Islet of Langerhans (tissue), 1 donor: ENCODE results near the gene KDM4D.
"Not testable (repeated sequence)": the region's sequence is repeated elsewhere in the genome, so short reads cannot be mapped to it uniquely, and the experiment has no call there.

ENCODE experiments used
- FAIRE-seq: peaks from one replicate; lab custom pipeline; 2011; peaks lifted over from hg19 to GRCh38; lab: Jason Lieb, UNC

KDM4D gene

DNA sequence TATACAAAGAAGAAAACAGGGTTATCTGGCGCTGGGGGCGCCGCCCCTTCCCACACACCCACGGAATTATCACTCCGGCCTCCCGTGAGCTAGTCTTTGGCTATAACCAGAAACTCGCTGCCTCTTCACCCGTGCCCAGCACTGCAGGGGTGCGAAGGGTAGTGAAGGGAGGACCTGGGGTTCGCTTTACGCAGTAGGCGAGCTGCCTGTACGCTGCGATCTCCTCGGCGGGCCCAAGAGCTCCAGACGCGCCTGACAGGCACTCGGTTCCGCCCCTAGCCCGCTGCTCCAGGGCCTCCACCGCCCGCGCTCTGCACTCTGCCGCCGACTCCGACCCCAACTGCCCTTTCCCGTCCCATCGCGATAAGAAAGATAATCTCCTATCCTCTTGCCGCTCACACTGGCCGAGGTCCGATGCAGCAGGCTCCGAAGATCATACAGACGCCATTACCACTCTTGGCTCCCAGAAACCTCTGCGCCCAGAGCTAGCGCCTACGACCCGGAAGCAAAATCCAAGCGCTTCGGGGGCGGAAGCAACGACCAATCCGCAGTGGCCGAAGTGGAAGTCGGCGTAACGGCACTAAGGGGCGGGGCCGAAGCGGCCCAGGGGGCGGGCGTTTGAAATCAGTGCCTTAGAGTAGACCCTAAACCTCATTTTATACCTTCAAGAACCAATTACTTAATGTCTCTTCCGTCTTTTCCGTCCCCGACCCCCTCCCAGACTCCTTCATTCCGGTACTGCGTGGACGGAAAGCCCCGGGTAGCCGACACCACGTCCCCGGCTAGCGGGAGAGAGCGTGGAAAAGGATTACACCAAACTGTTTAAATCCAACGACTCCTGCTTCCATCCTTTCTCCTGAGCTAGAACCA is at the start of gene KDM4D, which contains the start of gene CWC15:
Gene KDM4D, plus strand, starts transcription at position 611 of the 870 bp plus-strand sequence. CDS start 23,664 bp downstream, outside the sequence.
Gene CWC15, minus strand, starts transcription at position 458 of the 870 bp plus-strand sequence. CDS start 1,371 bp downstream, outside the sequence.
- peak; percentile 95 for FAIRE-seq

DNA sequence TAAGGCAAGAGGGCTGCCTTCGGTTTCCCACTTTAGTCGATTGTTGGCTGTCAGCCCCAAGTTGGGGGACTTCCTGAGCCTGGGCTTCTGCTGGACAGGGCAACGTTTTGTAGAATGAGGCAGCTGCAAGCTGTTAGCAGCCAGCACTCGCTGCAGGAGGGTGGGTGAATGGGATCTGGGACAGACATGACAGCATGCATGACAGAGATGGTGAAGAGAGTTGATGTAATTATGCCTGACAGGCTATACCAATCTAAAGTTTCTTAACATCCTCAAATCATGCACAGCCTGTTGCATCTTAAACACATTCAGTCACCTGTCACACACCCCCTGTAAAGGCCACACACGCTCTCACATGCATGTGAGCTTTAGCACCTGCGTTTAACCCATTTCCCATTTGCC is 49.3 kb upstream of the KDM4D start:
- FAIRE-seq, result no peak

DNA sequence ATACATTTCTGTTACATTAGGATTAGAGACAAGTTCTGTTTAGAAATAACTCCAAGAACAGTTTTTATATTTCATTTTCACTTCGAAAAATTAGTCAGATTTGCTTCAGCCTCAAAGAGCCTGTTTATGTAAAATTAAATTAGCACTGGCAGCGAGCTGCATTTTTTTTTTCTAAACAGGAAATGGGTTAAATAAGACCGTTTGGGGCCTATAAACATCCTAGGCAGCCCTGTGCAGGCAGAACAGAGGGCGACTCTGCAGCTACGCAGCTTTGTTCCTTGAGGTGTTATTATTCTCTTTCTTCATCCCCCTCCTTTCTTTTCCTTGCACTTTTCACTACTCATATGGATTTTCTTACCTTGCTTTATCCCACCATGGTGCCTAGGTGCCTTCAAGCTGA is 48.9 kb upstream of the KDM4D start:
- FAIRE-seq, result no peak

DNA sequence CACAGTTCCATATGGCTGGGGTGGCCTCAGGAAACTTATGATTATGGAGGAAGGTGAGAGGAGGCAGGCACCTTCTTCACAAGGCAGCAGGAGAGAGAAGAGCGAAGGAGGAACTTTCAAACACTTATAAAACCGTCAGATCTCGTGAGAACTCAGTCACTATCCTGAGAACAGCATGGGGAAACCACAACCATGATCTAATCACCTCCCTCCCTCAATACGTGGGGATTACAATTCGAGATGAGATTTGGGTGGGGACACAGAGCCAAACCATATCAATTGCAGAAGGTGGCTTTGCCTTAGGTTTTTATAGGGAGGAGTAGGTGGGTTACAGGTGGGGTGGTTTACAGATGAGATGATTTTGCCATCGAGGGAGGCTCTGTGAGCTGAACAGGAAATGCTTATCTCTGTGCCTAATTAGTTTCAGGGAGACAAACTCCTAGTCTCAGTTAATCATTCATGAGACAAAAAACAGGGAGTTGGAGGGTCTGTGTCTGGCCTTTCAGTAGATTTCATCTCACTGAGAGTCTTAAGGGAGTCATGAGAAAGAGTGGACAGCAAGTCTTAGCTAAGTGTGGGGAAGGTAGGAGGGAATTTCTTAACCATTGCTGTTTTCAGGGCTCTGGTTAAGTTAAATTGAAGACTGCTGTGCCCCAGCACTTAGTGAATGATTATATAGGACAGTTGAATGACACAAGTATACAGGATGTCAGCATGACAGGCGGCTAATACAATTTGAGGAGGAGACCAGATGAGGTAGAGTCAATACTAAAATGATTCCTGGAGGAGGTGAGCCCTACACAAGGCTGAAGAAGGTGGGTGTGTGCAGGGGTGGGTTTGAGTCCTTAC is 47.9 kb upstream of the KDM4D start:
- no peak for FAIRE-seq

DNA sequence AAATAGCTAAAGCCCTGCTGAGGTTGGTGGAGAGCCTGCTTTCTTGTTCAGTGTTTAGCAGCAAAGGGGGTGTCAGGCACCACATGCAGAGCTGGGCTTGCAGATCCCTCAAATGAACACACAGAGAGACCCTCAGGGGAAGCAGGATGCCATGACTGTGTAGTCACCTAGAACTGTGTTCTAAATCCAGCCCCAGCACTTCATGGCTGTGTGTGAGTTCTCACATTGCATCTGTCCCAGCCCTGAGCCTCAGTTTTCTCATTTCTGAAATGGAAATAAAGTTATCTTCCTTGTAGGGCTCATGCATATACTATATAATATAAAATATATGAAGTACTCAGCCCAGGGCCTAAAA is 47.3 kb upstream of the KDM4D start:
- no peak for FAIRE-seq

DNA sequence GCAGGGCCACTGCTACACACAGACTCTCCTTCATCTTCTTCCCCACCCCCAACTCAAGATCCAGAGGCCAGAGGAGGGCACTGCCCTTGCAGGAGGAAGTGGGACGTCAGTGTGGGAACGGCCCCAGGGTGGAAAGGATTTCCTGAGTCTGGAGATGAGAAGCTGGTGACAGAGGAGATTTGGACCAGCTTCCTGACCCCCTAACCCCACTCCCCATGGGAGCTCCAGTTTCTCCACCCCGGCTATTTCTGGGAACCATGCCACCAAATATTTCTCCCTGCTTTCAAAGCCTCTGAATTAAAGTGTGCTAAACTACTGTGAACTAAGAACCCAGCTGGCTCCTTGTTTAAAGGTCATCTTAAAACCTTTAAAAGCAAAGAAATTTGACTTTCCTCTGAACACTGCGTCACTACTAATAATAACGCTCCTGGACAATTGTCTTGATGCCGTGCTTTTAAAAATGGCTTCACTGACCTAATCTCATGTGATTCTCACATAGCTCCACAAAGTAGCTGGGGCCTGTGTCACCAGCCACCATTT is 46.7 kb upstream of the KDM4D start:
- no peak for FAIRE-seq

DNA sequence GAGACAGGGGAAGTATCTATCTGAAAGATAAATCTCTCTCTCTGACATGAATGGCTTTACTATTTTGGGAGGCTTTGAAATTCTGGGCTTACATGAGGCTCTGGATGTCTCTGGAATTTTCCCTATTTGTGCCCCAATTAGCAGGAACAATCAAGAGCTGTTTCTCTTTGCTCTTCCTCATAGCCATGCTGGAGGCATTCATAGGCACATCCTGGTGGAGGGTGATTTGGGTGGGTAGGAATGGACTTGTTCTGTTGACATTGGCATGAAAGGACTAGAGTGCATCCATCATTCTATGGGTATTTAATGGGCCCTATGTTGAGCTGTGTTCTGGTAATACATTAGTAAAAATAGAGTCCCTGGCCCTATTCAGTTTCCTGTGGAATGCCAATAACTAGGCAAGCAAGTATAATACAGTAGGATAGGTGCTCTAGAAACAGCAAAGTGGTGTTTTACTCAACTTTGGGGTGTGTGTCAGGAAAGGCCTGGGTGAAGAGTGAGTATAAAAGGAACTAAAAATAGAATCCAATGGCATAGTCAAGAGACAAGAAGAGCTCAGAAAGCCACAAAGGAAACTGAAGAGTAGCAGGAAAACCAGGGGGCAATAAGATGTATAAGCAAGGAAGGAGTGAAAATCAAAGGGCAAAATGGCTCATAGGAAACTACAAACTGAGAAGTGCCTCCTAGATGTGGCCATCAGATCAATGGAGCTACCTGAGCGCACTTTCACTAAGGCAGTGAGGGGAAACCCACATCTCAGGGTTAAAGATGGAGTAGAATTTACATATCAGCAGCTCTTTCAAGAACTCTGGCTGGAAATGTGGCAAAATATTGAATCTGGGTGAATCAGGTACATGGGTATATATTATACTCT is 45.2 kb upstream of the KDM4D start:
- FAIRE-seq, result no peak

DNA sequence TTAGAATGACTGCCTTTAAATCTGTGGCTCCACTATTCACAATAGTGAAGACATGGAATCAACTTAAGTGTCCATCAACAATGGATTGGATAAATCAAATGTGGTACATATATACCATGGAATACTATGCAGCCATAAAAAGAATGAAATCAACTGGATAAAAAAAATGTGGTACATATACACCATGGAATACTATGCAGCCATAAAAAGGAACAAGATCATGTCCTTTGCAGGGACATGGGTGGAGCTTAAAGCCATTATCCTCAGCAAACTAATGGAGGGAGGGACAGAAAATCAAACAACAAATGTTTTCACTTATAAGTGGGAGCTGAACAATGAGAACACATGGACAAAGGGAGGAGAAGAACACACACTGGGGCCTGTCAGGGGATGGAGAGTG is 41.4 kb upstream of the KDM4D start:
- not testable (repeated sequence) for FAIRE-seq

DNA sequence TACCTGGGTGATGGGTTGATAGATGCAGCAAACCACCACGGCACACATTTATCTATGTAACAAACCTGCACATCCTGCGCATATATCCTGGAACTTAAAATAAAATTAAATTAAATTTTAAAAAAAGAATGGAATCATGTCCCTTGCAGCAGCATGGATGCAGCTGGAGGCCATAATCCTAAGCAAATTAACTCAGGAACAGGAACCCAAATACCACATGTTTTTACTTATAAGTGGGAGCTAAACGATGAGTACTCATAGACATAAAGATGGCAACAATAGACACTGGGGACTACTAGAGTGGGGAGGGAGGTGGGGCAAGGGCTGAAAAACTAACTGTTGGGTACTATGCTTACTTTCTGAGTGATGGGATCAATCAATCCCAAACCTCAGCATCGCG is 41.0 kb upstream of the KDM4D start:
- no peak for FAIRE-seq

DNA sequence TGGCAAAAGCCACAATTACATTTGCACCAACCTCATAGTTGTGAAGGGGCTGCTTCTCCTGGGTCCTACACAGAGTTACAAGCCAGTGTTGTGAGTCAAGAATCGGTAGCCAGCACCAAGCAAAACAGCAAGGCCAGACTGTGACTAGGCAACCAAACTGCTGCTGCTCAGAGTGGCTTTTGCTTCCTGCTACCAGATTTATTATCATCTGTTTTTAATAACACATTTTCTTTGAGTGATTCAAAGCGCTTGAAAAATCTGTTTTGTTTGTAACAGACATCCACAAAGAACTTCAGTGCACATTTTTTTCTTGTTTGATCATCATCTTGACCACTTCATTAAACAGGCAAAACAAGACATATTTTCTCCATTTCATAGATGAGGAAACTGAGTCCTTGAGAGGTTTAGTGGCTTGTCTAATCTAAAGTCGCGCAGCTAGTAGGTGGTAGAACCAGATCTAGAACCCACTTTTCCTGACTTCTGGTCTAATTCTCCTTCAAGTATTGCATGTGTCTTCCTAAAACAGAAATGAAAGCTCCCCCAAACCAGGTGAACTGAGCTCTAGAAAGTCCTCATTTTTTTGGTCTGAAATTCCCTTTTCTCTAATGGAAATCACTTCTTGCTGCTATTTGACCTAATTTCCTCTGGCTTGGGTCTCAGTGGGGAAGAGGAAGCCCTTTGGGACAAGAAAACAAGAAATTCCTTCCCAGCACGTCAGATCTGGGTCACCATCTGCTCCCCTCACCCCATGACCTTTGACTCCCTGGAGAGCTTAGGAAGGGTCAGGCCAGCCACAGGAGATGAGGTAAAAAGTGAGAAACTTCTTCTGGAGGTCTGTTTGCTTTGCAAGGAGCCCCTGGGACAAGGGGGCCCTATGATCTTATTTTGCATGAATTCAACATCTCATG is 40.0 kb upstream of the KDM4D start:
- peak; percentile 84 for FAIRE-seq

DNA sequence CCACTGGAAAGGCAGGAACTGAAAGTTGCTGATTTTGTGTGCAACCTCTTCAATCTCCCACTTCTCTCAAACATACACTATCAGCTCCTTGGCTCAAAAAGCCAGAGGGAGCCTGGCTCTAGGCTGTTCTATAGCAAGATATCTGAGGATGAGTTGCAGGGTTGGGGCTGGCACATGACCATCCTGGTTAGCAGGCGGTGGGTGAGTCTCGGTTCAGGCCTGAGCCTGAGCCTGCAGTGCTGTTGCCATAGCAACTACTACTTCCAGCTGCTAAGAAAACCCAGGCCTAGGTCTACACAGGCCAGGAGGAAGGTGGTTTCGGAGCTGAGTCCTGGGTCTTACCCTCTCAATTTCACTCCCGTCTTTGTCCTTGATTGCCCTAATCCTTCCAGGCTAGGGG is 39.1 kb upstream of the KDM4D start:
- no peak for FAIRE-seq

DNA sequence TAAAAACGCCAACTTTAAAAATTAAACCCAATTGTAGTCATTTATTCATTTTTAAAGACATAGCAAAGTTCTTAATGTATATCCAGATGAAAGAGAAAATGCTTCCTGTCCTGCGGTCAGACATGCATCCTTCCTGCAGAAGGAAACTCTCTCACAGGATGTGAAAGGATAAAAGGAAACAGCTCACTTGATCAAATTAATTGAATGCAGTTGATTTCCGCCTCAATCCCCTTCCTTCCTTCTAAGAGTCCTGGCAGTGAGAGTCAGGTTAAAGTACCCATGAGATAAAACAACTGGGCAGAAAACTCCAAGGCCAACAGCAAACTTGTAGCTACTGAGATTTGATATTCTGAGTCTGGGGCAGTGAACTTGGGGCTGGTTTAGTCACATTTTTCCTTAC is 38.7 kb upstream of the KDM4D start:
- no peak for FAIRE-seq

DNA sequence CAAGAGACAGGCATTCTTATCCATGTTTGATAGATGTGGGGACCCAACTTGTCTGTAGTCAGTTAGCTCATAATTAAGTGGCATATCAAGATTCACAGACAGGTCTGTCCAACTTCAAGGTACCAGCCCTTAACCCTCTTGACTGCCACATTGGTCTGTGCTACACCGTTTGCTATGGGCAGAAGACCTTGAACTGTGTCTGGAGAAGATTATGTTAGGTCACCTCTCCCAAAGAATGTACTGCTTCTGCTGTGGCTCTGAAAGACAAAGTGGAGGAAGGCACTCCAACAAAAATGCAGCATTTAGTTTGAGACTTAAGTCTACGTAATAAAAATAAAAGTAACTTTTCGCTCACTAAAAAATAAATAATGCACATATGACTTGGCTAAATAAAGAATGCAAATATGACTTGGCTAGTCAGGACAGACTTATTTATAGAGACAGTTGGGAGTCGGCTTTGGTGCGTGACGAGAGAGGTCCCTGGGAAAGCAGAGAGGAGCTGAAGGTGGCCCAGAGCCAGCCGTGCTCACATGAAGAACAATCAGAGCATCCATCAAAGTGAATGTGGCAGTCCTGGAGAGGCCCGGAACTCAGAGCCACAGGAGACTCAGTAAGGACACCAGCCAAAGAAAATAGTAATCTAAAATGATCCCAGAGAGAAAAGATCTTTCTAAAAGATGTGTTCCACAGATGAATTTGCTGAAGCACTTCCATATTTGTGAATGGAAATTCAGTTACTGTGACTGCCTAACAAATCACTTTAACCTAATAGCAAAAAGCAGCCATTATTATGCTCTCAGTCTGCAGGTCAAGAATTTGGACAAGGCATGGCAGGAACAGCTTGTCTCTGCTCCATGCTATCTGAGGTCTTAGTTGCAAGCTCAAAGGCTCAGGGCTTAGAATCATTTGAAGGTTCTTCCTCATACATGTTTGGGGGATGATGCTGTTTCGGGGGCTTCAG is 35.1 kb upstream of the KDM4D start:
- FAIRE-seq, result no peak

DNA sequence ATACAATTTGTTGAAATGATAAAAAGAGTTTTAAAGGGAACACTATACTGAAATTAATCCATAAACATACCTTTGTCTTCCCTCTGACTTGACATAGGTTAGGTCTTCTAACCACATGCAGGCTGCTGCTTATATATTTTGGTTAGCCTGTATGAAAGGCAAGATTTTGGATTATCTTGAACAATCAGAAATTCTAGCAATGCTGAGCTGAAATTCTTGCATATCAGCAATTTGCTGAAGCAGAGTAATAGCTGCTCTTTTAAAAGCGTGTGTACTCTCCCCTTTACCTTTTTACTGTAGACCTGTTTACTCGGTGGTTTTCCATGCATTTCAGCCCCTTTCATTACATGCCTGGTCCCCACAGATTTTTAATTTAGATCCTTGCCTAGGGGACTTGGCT is 34.2 kb upstream of the KDM4D start:
- FAIRE-seq, result no peak

DNA sequence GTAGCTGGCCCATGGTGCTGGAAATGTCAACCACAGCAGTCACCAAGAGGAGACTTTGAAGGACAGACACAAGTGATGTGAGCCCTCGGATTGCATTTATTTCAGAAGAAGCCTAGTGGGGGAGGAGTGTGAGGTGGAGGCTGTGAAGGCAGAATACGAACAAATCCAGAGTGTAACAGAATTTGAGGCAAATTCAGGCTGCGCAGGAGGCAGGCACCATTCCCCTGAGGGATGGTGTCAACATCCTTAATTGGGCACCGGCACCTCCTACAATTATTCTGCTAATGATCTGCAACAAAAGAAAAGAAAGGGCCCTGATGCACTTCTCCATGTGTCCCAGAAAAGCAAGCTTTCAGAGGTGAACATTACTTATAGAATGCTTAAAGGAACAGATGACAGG is 32.4 kb upstream of the KDM4D start:
- no peak for FAIRE-seq

DNA sequence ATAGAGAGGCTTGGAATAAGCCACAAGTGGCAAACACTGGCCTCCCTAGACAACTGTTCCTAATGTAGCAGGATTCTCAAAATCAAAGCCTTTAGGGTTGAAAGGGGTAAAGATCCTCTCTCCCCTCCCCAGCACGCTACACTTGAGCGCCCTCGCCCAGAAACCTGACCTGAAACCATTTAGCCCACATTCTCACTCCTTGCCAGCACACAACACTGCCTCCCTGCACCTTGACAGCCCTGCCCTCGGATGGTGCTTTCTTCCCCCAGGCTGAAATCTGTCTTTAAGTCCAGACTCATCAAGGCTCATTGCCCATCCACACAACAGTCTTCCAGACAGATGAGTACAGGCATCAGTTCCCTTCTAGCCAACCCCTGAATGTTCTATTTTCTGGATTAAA is 26.7 kb upstream of the KDM4D start:
- no peak for FAIRE-seq

DNA sequence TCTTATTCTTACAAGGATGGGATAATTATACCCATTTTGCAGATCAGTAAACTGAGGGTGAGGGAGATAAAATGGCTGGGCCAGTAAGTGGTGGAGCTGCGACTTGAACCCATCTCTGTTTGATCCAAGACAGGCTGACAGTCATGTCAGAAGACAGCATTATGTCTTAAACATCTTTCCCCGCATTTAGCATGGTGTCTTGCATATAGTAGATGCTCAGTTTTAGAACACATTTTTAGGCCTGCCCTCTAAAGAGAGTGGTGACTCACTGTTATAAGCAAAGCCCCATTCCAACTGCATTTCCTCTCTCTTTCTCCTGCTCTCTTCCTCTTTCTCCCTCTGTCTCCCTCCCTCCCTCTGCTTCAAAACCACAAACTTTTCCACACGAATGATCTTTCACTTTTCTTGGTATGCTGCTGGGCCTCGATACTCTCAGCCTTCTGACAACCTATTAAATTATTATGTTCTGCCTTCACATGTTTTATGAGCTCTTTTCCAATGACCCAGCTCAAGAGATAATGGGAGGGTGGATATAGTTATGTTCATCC is 25.4 kb upstream of the KDM4D start:
- FAIRE-seq, result no peak

DNA sequence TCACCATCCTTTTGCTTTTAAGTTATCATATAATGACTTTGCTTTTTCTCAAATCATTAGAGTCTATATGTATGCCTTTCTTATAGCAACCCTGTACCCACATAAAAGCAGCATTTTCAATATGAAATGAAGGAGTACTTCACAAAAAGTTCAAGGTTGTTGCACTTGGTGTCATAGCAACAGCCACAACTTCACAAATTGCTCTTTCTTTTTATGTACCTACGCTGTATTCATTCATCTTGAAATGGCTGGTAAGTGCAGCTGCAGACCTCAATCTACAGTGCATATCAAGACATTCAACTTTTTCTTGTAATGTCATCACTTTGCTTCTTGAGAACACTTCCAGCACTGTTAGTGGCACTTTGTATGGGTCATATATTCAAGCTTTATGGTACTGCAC is 18.8 kb upstream of the KDM4D start:
- FAIRE-seq, result no peak

DNA sequence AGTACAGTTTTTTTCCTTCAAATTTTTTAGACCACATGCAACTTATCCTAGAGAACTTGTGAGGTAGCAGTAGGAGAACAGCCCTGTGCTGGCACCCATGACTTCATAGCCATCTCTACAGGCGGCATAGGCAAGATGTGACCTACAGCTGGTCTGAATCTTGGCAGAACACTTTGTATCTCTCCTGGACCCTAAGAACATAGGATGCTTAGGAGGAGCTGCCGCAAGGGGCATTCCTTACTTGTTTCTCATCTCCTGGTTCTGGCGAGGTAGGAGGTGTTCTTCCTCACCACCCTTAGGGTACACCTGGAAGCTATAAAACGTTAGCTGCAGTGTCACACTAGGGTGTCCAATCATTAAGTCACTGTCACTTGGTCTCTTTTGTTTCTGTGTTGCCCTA is 16.5 kb upstream of the KDM4D start:
- no peak for FAIRE-seq
